Epidermal melanocyte (primary cell): ENCODE measurements around the gene LYRM4.
A peak's percentile ranks its signal among the peaks of the same experiment; 100 is the strongest.

ENCODE experiments used
- DNase-seq: peaks from one replicate; pipeline ENCODE4 v3.0.0; 2011; ENCODE audit warnings: low spot score; ENCODE audit not compliant: insufficient read length

The LYRM4 gene

GRCh38 chr6:5260661-5261544 lies at the start of gene LYRM4, which contains the start of gene FARS2:
LYRM4 (minus strand) TSS chr6:5260950; CDS start chr6:5260733, 217 bp downstream.
FARS2 (plus strand) TSS chr6:5261513.
- DNase-seq = peak; percentile 73

- DNase-seq = no peak
Observed at GRCh38 chr6:5308066-5308465, 47.3 kb upstream of the LYRM4 start.

GRCh38 chr6:5307058-5307457 lies 46.3 kb upstream of the LYRM4 start:
- DNase-seq = no peak

GRCh38 chr6:5305968-5306626 lies 45.3 kb upstream of the LYRM4 start:
- no peak for DNase-seq

- no peak for DNase-seq
Observed at GRCh38 chr6:5303682-5304081, 42.9 kb upstream of the LYRM4 start.

GRCh38 chr6:5302995-5303622 lies 42.4 kb upstream of the LYRM4 start:
- no peak for DNase-seq

- DNase-seq = no peak
Observed at GRCh38 chr6:5302220-5302946, 41.6 kb upstream of the LYRM4 start.

- no peak for DNase-seq
Observed at GRCh38 chr6:5300206-5300764, 39.5 kb upstream of the LYRM4 start.

- DNase-seq = no peak
Observed at GRCh38 chr6:5295623-5296022, 34.9 kb upstream of the LYRM4 start.

- no peak for DNase-seq
Observed at GRCh38 chr6:5294392-5295211, 33.9 kb upstream of the LYRM4 start.

- DNase-seq = no peak
Observed at GRCh38 chr6:5293692-5294091, 32.9 kb upstream of the LYRM4 start.

GRCh38 chr6:5292154-5292553 lies 31.4 kb upstream of the LYRM4 start:
- no peak for DNase-seq

- no peak for DNase-seq
Observed at GRCh38 chr6:5290500-5290899, 29.8 kb upstream of the LYRM4 start.

- no peak for DNase-seq
Observed at GRCh38 chr6:5290097-5290496, 29.3 kb upstream of the LYRM4 start.

- no peak for DNase-seq
Observed at GRCh38 chr6:5287966-5288297, 27.2 kb upstream of the LYRM4 start.

GRCh38 chr6:5287205-5287965 lies 26.6 kb upstream of the LYRM4 start:
- DNase-seq = peak; percentile 61

GRCh38 chr6:5286780-5287179 lies 26.0 kb upstream of the LYRM4 start:
- DNase-seq = no peak

GRCh38 chr6:5285526-5285925 lies 24.8 kb upstream of the LYRM4 start:
- no peak for DNase-seq

- no peak for DNase-seq
Observed at GRCh38 chr6:5285081-5285480, 24.3 kb upstream of the LYRM4 start.

GRCh38 chr6:5282191-5282623 lies 21.5 kb upstream of the LYRM4 start:
- no peak for DNase-seq
